Measurements from ENCODE around the gene NR1H4. TPM values are rescaled to one million over a fixed set of nuclear protein-coding genes. Genes with fewer than 3 reads are reported as not detected.

Gene NR1H4
- total and polyA plus RNA-seq, 2 of the 8 experiments (the other 6 are each of a cell fraction or from before 2014, with no cell fraction given): not detected

DNA sequence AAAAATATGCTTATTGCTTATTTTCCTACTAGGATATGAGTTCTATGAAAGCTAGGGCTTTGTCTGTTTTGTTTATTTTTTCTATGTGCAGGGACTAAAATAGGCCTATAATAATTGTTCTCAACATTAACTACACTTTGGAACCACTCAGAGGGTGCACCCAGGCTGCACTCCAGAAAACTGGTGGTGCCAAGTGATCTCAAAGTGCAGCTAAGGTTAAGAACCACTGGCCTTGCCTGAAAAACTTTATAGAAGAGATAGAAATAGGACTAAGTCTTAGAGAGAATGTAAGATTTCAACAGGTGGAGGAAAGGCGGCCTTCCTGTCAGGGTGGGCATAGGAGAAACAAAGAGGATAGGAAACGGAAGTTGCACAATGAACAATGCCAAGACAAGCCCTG is 37.7 kb upstream of the NR1H4 start:
- Histone ChIP-seq H4K5ac (ENCODE audit: insufficient read length, low read depth, low read length) (no peak overlapping the region), H4K8ac (ENCODE audit: extremely low read depth, insufficient read depth, low read length) (no peak overlapping the region), H3K4me1 (replicated peaks in 1 of 4; ENCODE audit: control insufficient read depth in 3 of 4, insufficient read depth in 4 of 4, low read length in 3 of 4) (no peaks in the 10 kb centered on the region), H4K91ac (replicated peaks; ENCODE audit: insufficient read length, low read length) (no peak overlapping the region), H3K4me2 (ENCODE audit: insufficient read depth in 1 of 2, low read depth in 2 of 2, low read length in 2 of 2) (no peak overlapping the region), H2BK12ac (ENCODE audit: low read depth, low read length) (no peak overlapping the region), H3K9me3 (ENCODE audit: insufficient read depth in 2 of 2, low read depth in 1 of 2, low read length in 1 of 2) (no peaks in the 10 kb centered on the region), H3K79me2 (ENCODE audit: control insufficient read depth in 1 of 2, insufficient read depth in 2 of 2, low read length in 2 of 2) (no peaks in the 10 kb centered on the region), H3K14ac (ENCODE audit: insufficient read length) (no peak overlapping the region), H2AK5ac (ENCODE audit: low read depth, low read length) (no peak overlapping the region), H4K20me1 (replicated peaks in 1 of 2; ENCODE audit: control insufficient read depth in 1 of 2, insufficient read depth in 2 of 2, low read length in 2 of 2) (no peaks in the 10 kb centered on the region), H3K4ac (replicated peaks; ENCODE audit: insufficient read length, low read depth, low read length) (no peak overlapping the region), H2BK20ac (ENCODE audit: low read length) (no peak overlapping the region), H3K4me3 (ENCODE audit: extremely low read depth in 1 of 4, insufficient read depth in 2 of 4, low read depth in 3 of 4, low read length in 4 of 4) (no peak overlapping the region), H3K56ac (replicated peaks; ENCODE audit: insufficient read length, low read depth, low read length) (no peak overlapping the region), H3K18ac (ENCODE audit: extremely low read depth, low read length) (no peak overlapping the region), H2AFZ (ENCODE audit: low read length) (no peak overlapping the region), H3K27me3 (replicated peaks in 1 of 4; ENCODE audit: control insufficient read depth in 3 of 4, extremely low read depth in 1 of 4, insufficient read depth in 3 of 4, low read length in 3 of 4) (no peaks in the 10 kb centered on the region), H2BK5ac (ENCODE audit: low read depth, low read length) (no peak overlapping the region), H3K23me2 (ENCODE audit: low read depth, low read length) (no peaks in the 10 kb centered on the region; the same call in 1 of the 2 replicates), H3K9ac (replicated peaks in 1 of 4; ENCODE audit: extremely low read depth in 1 of 4, low read depth in 3 of 4, low read length in 3 of 4) (no peak overlapping the region), H3K36me3 (ENCODE audit: control insufficient read depth in 2 of 4, insufficient read depth in 4 of 4, low read length in 3 of 4) (no peaks in the 10 kb centered on the region), H3K27ac (ENCODE audit: low read depth, low read length) (no peak overlapping the region), H2BK15ac (ENCODE audit: low read length) (no peak overlapping the region), H3K23ac (ENCODE audit: insufficient read length) (no peak overlapping the region), H3K79me1 (ENCODE audit: low read depth, low read length) (no peaks in the 10 kb centered on the region; the same call in 1 of the 2 replicates), H2BK120ac (replicated peaks; ENCODE audit: low read depth, low read length) (no peak overlapping the region)
- DNase-seq (ENCODE audit: low read depth in 1 of 2, low spot score in 2 of 2) (no peak), FAIRE-seq (no peak)
- 72% methylated on average over 2 of the region's 2 CpGs; no CpG with 5 or more reads in 1 of the 2 experiments for WGBS, 2 experiments (ENCODE audit: extremely low coverage in 1 of 2, insufficient coverage in 1 of 2, insufficient read length in 1 of 2, insufficient replicate concordance in 2 of 2, low coverage in 1 of 2, low lambda C conversion rate in 2 of 2, missing lambda C conversion rate in 1 of 2)
- CTCF ChIA-PET (ENCODE audit: partially characterized antibody): interaction anchor here (0.7 to 3.4 kb wide), 6 partner anchors 32 to 421 kb away, joined by 3 to 14 read pairs (median 4); no protein-coding TSS in a partner anchor
- POLR2A ChIA-PET (ENCODE audit: partially characterized antibody): interaction anchor here (1.2 kb wide), 1 partner anchor 25 kb away, joined by 3 read pairs; no protein-coding TSS in a partner anchor
- TF ChIP-seq SP4 (IDR thresholded peaks at IDR 0.05; ENCODE audit: low read length): no peak

Data from H1 (cell line).